H9 (cell line): ENCODE measurements around the gene LRRC38. TPM values are rescaled to one million over a fixed set of nuclear protein-coding genes. Genes with fewer than 3 reads are reported as not detected.

Experiments
- DNase-seq: peaks from one replicate; pipeline ENCODE4 v3.0.0-alpha.2; 2017
- H2AFZ ChIP-seq: one replicate; pipeline ENCODE4 v1.6.1; 2013; ENCODE audit warnings: mild to moderate bottlenecking, low read length, control low read depth, moderate library complexity
- H2AK5ac ChIP-seq: 2 replicates; pipeline ENCODE4 v1.6.1; 2013; ENCODE audit warnings: low read length, control low read depth, mixed read lengths; ENCODE audit not compliant: insufficient read length
- H2BK120ac ChIP-seq: one replicate; pipeline ENCODE4 v1.6.1; 2013; ENCODE audit warnings: low read depth, mild to moderate bottlenecking, low read length, control low read depth, inconsistent platforms; ENCODE audit not compliant: poor library complexity, severe bottlenecking
- H2BK12ac ChIP-seq: 2 replicates; pipeline ENCODE4 v1.6.1; 2013; ENCODE audit warnings: low read length, control low read depth, mixed read lengths, low read depth; ENCODE audit not compliant: insufficient read length
- H2BK15ac ChIP-seq: 2 replicates; pipeline ENCODE4 v1.6.1; 2013; ENCODE audit warnings: low read depth, low read length, control low read depth
- H2BK20ac ChIP-seq: one replicate; pipeline ENCODE4 v1.6.1; 2013; ENCODE audit warnings: low read depth, mild to moderate bottlenecking, low read length, control low read depth, inconsistent platforms; ENCODE audit not compliant: poor library complexity, severe bottlenecking
- H2BK5ac ChIP-seq: 2 replicates; pipeline ENCODE4 v1.6.1; 2013; ENCODE audit warnings: low read length, control low read depth, mixed read lengths; ENCODE audit not compliant: insufficient read length
- H3K14ac ChIP-seq: 2 replicates; pipeline ENCODE4 v1.6.1; 2013; ENCODE audit warnings: low read length, control low read depth; ENCODE audit not compliant: insufficient read depth
- H3K18ac ChIP-seq: 2 replicates; pipeline ENCODE4 v1.6.1; 2013; ENCODE audit warnings: low read depth, mild to moderate bottlenecking, mixed read lengths, low read length, control low read depth; ENCODE audit not compliant: insufficient read length
- H3K23ac ChIP-seq: 2 replicates; pipeline ENCODE4 v1.6.1; 2013; ENCODE audit warnings: low read length, control low read depth, mixed read lengths, low read depth; ENCODE audit not compliant: insufficient read length
- H3K23me2 ChIP-seq: 2 replicates; pipeline ENCODE4 v1.6.1; 2013; ENCODE audit warnings: low read depth, mild to moderate bottlenecking, mixed read lengths, low read length, control low read depth; ENCODE audit not compliant: insufficient read length, poor library complexity, severe bottlenecking
- H3K27ac ChIP-seq: 2 replicates; pipeline ENCODE4 v1.5.1; 2013; ENCODE audit warnings: low read length, control low read depth, mixed read lengths, low read depth; ENCODE audit not compliant: insufficient read length
- H3K27me3 ChIP-seq: 2 replicates; pipeline ENCODE4 v1.6.1; 2013; ENCODE audit warnings: low read length, control low read depth, inconsistent platforms; ENCODE audit not compliant: insufficient read depth
- H3K4ac ChIP-seq: 2 replicates; pipeline ENCODE4 v1.6.1; 2013; ENCODE audit warnings: low read depth, mild to moderate bottlenecking, control low read depth, inconsistent platforms, low read length, moderate library complexity
- H3K4me1 ChIP-seq: 2 replicates; pipeline ENCODE4 v1.6.1; 2013; ENCODE audit warnings: low read length, control low read depth, inconsistent platforms; ENCODE audit not compliant: insufficient read depth
- H3K4me2 ChIP-seq: 2 replicates; pipeline ENCODE4 v1.6.1; 2013; ENCODE audit warnings: low read length, control low read depth, mixed read lengths; ENCODE audit not compliant: insufficient read length, insufficient read depth
- H3K56ac ChIP-seq: 2 replicates; pipeline ENCODE4 v1.6.1; 2013; ENCODE audit warnings: low read depth, mild to moderate bottlenecking, mixed read lengths, low read length, control low read depth; ENCODE audit not compliant: insufficient read length
- H3K79me1 ChIP-seq: 2 replicates; pipeline ENCODE4 v1.6.1; 2013; ENCODE audit warnings: low read depth, mild to moderate bottlenecking, moderate library complexity, low read length, control low read depth, inconsistent platforms; ENCODE audit not compliant: insufficient read depth, poor library complexity, severe bottlenecking
- H3K79me2 ChIP-seq: 2 replicates; pipeline ENCODE4 v1.6.1; 2013; ENCODE audit warnings: low read length, control low read depth, inconsistent platforms; ENCODE audit not compliant: insufficient read depth
- H3K9ac ChIP-seq: 2 replicates; pipeline ENCODE4 v1.6.1; 2013; ENCODE audit warnings: low read length, control low read depth, mixed read lengths; ENCODE audit not compliant: insufficient read length; ENCODE audit errors: extremely low read depth
- H3K9me3 ChIP-seq: one replicate; pipeline ENCODE4 v1.6.1; 2013; ENCODE audit warnings: low read depth, low read length, inconsistent platforms; ENCODE audit not compliant: control insufficient read depth
- H3T11ph ChIP-seq: one replicate; pipeline ENCODE4 v1.6.1; 2013; ENCODE audit warnings: mild to moderate bottlenecking, low read length, control low read depth, inconsistent platforms
- H4K20me1 ChIP-seq: one replicate; pipeline ENCODE4 v1.6.1; 2013; ENCODE audit not compliant: control insufficient read depth, insufficient read length, insufficient read depth
- H4K5ac ChIP-seq: 2 replicates; pipeline ENCODE4 v1.6.1; 2013; ENCODE audit warnings: low read depth, mild to moderate bottlenecking, mixed read lengths, low read length, control low read depth; ENCODE audit not compliant: insufficient read length
- H4K8ac ChIP-seq: replicated peaks from 2 replicates; pipeline ENCODE4 v1.6.1; 2013; ENCODE audit warnings: low read length, control low read depth, mixed read lengths, low read depth; ENCODE audit not compliant: insufficient read length
- H4K91ac ChIP-seq: 2 replicates; pipeline ENCODE4 v1.6.1; 2013; ENCODE audit warnings: low read depth, mild to moderate bottlenecking, moderate library complexity, mixed read lengths, low read length, control low read depth; ENCODE audit not compliant: insufficient read length
- H3K27ac Mint-ChIP-seq, 3 experiments: 2 replicates in 2 of 3; 3 replicates in 1 of 3; pipeline ENCODE4 v1.8.0; 2020 to 2021; ENCODE audit warnings: mixed read lengths in 3 of 3, mild to moderate bottlenecking in 1 of 3, moderate library complexity in 1 of 3
- H3K27me3 Mint-ChIP-seq: 2 replicates; pipeline ENCODE4 v1.8.0; 2021; ENCODE audit warnings: low read depth, mild to moderate bottlenecking, moderate library complexity, mixed read lengths
- H3K36me3 Mint-ChIP-seq, 3 experiments: 2 replicates in 2 of 3; 3 replicates in 1 of 3; pipeline ENCODE4 v1.8.0; 2020 to 2021; ENCODE audit warnings: low read depth in 3 of 3, mixed read lengths in 3 of 3; ENCODE audit not compliant: insufficient read depth in 1 of 3
- H3K4me1 Mint-ChIP-seq, 2 experiments: 2 replicates each; pipeline ENCODE4 v1.8.0; 2020; ENCODE audit warnings: mixed read lengths in 2 of 2
- H3K4me3 Mint-ChIP-seq, 2 experiments: 2 replicates in 1 of 2; 3 replicates in 1 of 2; pipeline ENCODE4 v1.8.0; 2020 to 2021; ENCODE audit warnings: mild to moderate bottlenecking in 2 of 2, mixed read lengths in 2 of 2, moderate library complexity in 1 of 2
- H3K9me3 Mint-ChIP-seq, 2 experiments: 2 replicates in 1 of 2; 3 replicates in 1 of 2; pipeline ENCODE4 v1.8.0; 2020; ENCODE audit warnings: mild to moderate bottlenecking in 2 of 2, mixed read lengths in 2 of 2, moderate library complexity in 1 of 2
- WGBS: extraction: QIAGEN DNeasy Blood & Tissue Kit; methylation state at CpG from one replicate; pipeline ENCODE4 v1.1.7; 2013; ENCODE audit warnings: missing lambda C conversion rate, low lambda C conversion rate, mixed read lengths; ENCODE audit not compliant: insufficient read length; ENCODE audit errors: extremely low coverage; 5-methylcytosine and 5-hydroxymethylcytosine counted together
- total RNA-seq: library from RNA; stranded (reverse); gene quantifications from 2 replicates; pipeline ENCODE4 v1.2.1, GENCODE V29; 2021
- TF ChIP-seq, protein P1 (sequence below): fragments of 200-600 bp; sonication (generic); conservative IDR thresholded peaks from 3 replicates; pipeline ENCODE4 v1.8.0; 2021; ENCODE audit warnings: antibody characterized with exemption, mild to moderate bottlenecking

Gene LRRC38
- total RNA-seq, 1 experiment from 2014 or later = 0.72 TPM

DNA sequence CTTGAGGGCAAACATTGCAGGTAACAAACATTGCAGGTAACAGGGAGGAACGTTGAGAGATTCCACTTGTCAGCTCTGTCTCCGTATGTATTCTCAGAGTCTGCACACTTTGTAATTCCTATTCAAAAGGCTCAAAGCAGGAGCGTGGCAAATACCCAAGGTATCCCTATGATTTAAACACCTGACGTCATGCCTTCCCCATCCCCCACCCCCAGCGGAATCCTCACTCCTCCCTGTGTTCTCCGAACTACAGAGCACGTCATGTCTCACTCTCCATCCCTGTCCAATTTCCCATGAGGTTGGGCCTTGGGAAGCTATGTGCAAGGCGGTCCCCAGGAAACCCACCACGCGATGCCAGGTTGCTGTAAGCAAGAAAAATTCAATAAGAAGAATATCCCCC, 2.8 kb upstream of the LRRC38 start:
- H3K4ac ChIP-seq = no peak overlapping the region
- H3K79me2 ChIP-seq = no peaks in the 10 kb centered on the region
- H2BK120ac ChIP-seq = no peak overlapping the region
- no peak overlapping the region for H2BK15ac ChIP-seq
- Mint-ChIP-seq H3K27me3 (peaks cover 92% of the 10 kb centered on the region), H3K36me3 (no peaks in the 10 kb centered on the region; a peak in 2 of 7 replicates), H3K27ac (no peak overlapping the region), H3K9me3 (peaks cover 2 to 5% of the 10 kb centered on the region in 2 experiments), H3K4me1 (peaks cover 8 to 9% of the 10 kb centered on the region in 2 experiments), H3K4me3 (no peak overlapping the region)
- no peak overlapping the region for H4K5ac ChIP-seq
- H3K14ac ChIP-seq = no peak overlapping the region
- H4K20me1 ChIP-seq = no peaks in the 10 kb centered on the region
- no peak overlapping the region for H3K9ac ChIP-seq
- peaks cover 28% of the 10 kb centered on the region for H3K27me3 ChIP-seq
- H4K8ac ChIP-seq = no peak overlapping the region
- peaks cover 11% of the 10 kb centered on the region for H3K23me2 ChIP-seq
- no peak for DNase-seq
- H3K18ac ChIP-seq = no peak overlapping the region
- no peaks in the 10 kb centered on the region for H3K79me1 ChIP-seq
- WGBS = no CpG with 5 or more reads among the region's 10 CpGs
- H3K56ac ChIP-seq = no peak overlapping the region
- no peak overlapping the region for H2AFZ ChIP-seq
- no peak overlapping the region for H2AK5ac ChIP-seq
- H3K4me2 ChIP-seq = no peak overlapping the region
- H3T11ph ChIP-seq = no peak overlapping the region
- no peak overlapping the region for H4K91ac ChIP-seq
- no peaks in the 10 kb centered on the region for H3K9me3 ChIP-seq
- H2BK5ac ChIP-seq = no peak overlapping the region
- H3K4me1 ChIP-seq = 0 out of 2 replicates have a peak, but pooled peaks cover 2% of the 10 kb centered on the region
- H3K23ac ChIP-seq = no peak overlapping the region
- H2BK20ac ChIP-seq = no peak overlapping the region
- no peak overlapping the region for H3K27ac ChIP-seq
- no peak overlapping the region for H2BK12ac ChIP-seq
- TF ChIP-seq, protein P1, sequence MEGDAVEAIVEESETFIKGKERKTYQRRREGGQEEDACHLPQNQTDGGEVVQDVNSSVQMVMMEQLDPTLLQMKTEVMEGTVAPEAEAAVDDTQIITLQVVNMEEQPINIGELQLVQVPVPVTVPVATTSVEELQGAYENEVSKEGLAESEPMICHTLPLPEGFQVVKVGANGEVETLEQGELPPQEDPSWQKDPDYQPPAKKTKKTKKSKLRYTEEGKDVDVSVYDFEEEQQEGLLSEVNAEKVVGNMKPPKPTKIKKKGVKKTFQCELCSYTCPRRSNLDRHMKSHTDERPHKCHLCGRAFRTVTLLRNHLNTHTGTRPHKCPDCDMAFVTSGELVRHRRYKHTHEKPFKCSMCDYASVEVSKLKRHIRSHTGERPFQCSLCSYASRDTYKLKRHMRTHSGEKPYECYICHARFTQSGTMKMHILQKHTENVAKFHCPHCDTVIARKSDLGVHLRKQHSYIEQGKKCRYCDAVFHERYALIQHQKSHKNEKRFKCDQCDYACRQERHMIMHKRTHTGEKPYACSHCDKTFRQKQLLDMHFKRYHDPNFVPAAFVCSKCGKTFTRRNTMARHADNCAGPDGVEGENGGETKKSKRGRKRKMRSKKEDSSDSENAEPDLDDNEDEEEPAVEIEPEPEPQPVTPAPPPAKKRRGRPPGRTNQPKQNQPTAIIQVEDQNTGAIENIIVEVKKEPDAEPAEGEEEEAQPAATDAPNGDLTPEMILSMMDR = no peak
